Progenitor cell of endocrine pancreas (in vitro differentiated cells): ENCODE measurements around the gene RASSF5. TPM values are rescaled to one million over a fixed set of nuclear protein-coding genes. Genes with fewer than 3 reads are reported as not detected.

Experiments
- DNase-seq: peaks from one replicate; pipeline ENCODE4 v3.0.0; 2021; ENCODE audit warnings: low spot score; ENCODE audit not compliant: unreplicated experiment
- H3K27ac Mint-ChIP-seq: 2 replicates; pipeline ENCODE4 v1.8.0; 2021; ENCODE audit warnings: mild to moderate bottlenecking, moderate library complexity, mixed read lengths
- H3K27me3 Mint-ChIP-seq: 2 replicates; pipeline ENCODE4 v1.8.0; 2021; ENCODE audit warnings: mixed read lengths
- H3K36me3 Mint-ChIP-seq: 2 replicates; pipeline ENCODE4 v1.8.0; 2022; ENCODE audit warnings: mixed read lengths; ENCODE audit not compliant: insufficient read depth
- H3K4me1 Mint-ChIP-seq: 2 replicates; pipeline ENCODE4 v1.8.0; 2021; ENCODE audit warnings: low read depth, mixed read lengths
- H3K4me3 Mint-ChIP-seq: 2 replicates; pipeline ENCODE4 v1.8.0; 2021; ENCODE audit warnings: low read depth, mild to moderate bottlenecking, moderate library complexity, mixed read lengths
- H3K9me3 Mint-ChIP-seq: 2 replicates; pipeline ENCODE4 v1.8.0; 2021; ENCODE audit warnings: low read depth, mixed read lengths
- total RNA-seq: library from RNA; stranded (reverse); gene quantifications from 2 replicates; pipeline ENCODE4 v1.2.1, GENCODE V29; 2021
- TF ChIP-seq, protein P1 (sequence below): fragments of 200-600 bp; sonication (generic); IDR thresholded peaks from one replicate; pipeline ENCODE4 v1.5.0; 2021; ENCODE audit warnings: antibody characterized with exemption, mild to moderate bottlenecking; ENCODE audit not compliant: unreplicated experiment

Gene RASSF5
- total RNA-seq, 1 donor from 2014 or later, result 7.0 TPM

DNA sequence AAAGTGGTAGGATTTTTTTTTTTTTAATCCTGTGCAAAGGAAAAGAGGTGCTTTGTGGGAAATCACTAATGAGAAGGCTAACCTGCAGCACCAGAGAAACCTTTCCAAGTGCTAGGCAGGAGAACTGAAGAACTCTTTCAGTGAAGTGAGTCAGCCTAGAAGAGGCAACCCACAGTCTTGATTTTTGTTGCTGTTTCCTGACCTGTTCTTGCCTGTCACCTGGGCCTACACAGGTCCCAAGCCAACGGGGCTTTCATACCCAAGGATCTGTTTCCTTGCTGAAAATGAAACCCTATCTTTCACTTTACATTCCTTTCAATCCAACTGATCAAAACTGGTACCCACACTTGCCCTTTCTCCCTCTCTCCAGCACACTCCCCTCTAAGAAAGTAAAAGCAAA, 44.2 kb upstream of the RASSF5 start:
- H3K27ac Mint-ChIP-seq, result no peak overlapping the region
- no peaks in the 10 kb centered on the region for H3K9me3 Mint-ChIP-seq
- H3K27me3 Mint-ChIP-seq, result peaks cover 23% of the 10 kb centered on the region

DNA sequence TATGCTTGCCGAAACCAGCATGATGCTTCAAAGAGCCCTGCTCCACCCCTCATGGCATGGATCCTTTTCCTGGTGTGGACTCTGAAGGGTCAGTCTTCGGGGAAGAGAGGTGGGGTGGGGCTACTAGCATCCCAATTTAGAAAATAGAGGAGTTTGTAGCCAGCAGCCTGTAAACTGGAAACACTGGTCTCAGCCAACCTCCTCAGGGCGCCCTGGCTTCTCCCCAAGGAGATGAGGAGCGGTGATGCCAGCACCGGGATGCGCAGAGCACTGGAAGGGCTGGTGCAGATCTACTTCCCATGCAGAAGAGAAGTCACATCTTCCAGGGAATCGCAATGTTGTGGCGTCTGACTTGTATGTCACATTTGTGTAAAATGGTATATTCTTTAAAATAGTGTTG, 43.4 kb upstream of the RASSF5 start:
- TF ChIP-seq, protein P1, sequence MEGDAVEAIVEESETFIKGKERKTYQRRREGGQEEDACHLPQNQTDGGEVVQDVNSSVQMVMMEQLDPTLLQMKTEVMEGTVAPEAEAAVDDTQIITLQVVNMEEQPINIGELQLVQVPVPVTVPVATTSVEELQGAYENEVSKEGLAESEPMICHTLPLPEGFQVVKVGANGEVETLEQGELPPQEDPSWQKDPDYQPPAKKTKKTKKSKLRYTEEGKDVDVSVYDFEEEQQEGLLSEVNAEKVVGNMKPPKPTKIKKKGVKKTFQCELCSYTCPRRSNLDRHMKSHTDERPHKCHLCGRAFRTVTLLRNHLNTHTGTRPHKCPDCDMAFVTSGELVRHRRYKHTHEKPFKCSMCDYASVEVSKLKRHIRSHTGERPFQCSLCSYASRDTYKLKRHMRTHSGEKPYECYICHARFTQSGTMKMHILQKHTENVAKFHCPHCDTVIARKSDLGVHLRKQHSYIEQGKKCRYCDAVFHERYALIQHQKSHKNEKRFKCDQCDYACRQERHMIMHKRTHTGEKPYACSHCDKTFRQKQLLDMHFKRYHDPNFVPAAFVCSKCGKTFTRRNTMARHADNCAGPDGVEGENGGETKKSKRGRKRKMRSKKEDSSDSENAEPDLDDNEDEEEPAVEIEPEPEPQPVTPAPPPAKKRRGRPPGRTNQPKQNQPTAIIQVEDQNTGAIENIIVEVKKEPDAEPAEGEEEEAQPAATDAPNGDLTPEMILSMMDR, result no peak
- DNase-seq, result no peak
- Mint-ChIP-seq H3K4me1 (no peaks in the 10 kb centered on the region), H3K36me3 (peaks cover 4% of the 10 kb centered on the region), H3K27ac (no peak overlapping the region), H3K4me3 (no peak overlapping the region), H3K9me3 (no peaks in the 10 kb centered on the region), H3K27me3 (peaks cover 28% of the 10 kb centered on the region)

More for the DNA sequence above, 44.2 kb upstream of the RASSF5 start:
- H3K4me1 Mint-ChIP-seq, result no peaks in the 10 kb centered on the region
- H3K4me3 Mint-ChIP-seq, result no peak overlapping the region
- TF ChIP-seq, protein P1, result no peak
- peaks cover 4% of the 10 kb centered on the region for H3K36me3 Mint-ChIP-seq
- DNase-seq, result no peak

DNA sequence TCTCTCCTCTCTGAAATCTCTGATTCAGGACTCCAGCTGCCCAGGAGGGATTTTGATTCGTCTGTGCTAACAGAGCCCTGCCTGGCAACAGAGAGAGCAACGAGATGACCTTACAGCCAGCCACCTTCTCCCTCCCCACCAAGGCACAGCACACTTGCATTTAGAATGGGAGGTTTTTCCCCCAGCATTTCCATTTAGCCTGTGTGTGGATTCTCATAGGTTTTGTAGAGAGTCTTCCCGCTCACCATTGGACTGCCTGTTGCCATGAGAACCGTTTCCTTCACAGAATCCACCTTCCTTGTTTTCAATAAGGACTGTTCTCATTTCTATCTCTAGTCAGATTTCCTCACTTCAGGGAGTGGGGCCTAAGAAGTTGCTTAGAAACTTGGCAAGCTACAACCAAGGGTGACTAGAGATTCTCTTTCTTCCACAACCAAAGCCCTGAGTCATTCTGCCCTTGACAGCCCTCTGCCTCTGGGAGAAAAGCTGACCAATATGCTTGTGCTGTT, 42.8 kb upstream of the RASSF5 start:
- H3K36me3 Mint-ChIP-seq, result peaks cover 4% of the 10 kb centered on the region
- H3K27ac Mint-ChIP-seq, result no peak overlapping the region
- H3K4me1 Mint-ChIP-seq, result no peaks in the 10 kb centered on the region
- no peaks in the 10 kb centered on the region for H3K9me3 Mint-ChIP-seq
- TF ChIP-seq, protein P1, result no peak
- DNase-seq, result no peak
- peaks cover 28% of the 10 kb centered on the region for H3K27me3 Mint-ChIP-seq
- H3K4me3 Mint-ChIP-seq, result no peak overlapping the region

DNA sequence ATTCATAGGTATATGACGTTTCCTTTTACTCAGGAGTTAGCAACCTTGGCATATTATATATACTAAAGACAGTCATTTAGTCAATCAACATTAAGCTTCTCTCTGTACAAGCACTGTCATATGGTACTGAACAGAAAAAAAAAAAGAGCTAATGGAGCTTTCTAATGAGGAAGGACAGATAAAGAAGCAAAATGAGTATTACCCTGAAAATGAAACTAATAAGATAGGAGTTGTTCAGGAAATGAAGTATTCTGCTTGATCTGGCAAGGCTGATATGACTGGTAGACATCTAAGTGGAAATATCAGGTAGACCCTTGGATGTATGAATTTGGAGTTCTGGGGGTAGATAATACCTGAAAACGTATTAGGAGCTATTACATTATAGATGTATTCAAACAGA, 41.4 kb upstream of the RASSF5 start:
- H3K27me3 Mint-ChIP-seq, result peaks cover 34% of the 10 kb centered on the region
- TF ChIP-seq, protein P1, result no peak
- no peak overlapping the region for H3K4me3 Mint-ChIP-seq
- peaks cover 4% of the 10 kb centered on the region for H3K36me3 Mint-ChIP-seq
- peaks cover 7% of the 10 kb centered on the region for H3K4me1 Mint-ChIP-seq
- H3K27ac Mint-ChIP-seq, result no peak overlapping the region
- DNase-seq, result no peak
- no peaks in the 10 kb centered on the region for H3K9me3 Mint-ChIP-seq

DNA sequence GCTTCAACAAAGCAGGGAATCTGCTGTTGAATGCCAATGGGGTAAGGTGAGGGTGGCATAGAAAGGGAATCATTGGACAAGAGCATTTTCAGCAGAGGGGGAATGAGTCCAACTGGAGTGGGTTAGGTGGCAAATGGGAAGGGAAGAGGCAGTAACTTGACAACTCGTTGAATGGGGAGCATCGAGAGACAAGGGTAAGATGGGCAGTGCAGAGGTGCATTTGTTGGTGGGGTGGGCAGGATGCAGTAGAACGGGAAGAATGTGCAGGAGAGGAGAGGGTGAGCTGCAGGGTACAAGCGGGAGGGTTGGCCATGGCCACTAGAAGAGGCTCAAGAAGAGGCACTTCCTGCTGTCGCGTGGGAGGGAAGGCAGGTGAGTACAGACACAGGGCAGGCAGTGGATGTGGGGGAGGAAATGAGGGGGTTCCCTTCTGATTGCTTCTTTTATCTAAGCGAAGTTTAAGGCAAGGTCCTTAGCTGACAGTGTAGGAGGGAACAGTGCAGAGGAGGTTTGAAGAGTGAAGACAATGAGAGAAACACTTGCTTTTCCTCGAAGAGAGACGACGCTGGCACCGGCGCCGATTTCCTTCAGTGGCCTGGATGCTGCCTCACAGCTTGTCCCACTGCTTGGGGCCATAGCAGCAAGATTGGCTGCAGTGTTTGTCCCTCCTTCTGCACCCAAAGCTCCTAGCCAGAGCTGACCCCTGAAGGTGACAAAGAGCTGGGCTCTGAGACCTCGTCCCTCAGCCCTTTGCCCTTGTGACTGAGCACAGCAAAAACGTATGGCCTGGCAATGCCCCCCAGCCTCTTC, 40.3 kb upstream of the RASSF5 start:
- H3K9me3 Mint-ChIP-seq, result no peaks in the 10 kb centered on the region
- H3K27me3 Mint-ChIP-seq, result peaks cover 38% of the 10 kb centered on the region
- H3K27ac Mint-ChIP-seq, result no peak overlapping the region
- H3K4me3 Mint-ChIP-seq, result no peak overlapping the region
- TF ChIP-seq, protein P1, result no peak
- H3K4me1 Mint-ChIP-seq, result peaks cover 10% of the 10 kb centered on the region
- no peak for DNase-seq
- peaks cover 2% of the 10 kb centered on the region for H3K36me3 Mint-ChIP-seq
